ENCODE results near the gene SERPINA4. TPM values are rescaled to one million over a fixed set of nuclear protein-coding genes. Genes with fewer than 3 reads are reported as not detected.

Gene SERPINA4
- total RNA-seq, 1 donor from 2014 or later, result 5.9 TPM

- no peak for TF ChIP-seq CTCF (IDR thresholded peaks at IDR 0.05; ENCODE audit: unreplicated experiment)
- Mint-ChIP-seq H3K36me3 (ENCODE audit: insufficient read depth) (no peaks in the 10 kb centered on the region), H3K9me3 (ENCODE audit: low read depth) (peaks cover 9% of the 10 kb centered on the region), H3K27me3 (peaks cover 12% of the 10 kb centered on the region), H3K27ac (no peak overlapping the region), H3K4me1 (ENCODE audit: low read depth) (peaks cover 5% of the 10 kb centered on the region), H3K4me3 (ENCODE audit: low read depth) (no peak overlapping the region)
- no peak for DNase-seq (ENCODE audit: low spot score, unreplicated experiment)
Observed at GRCh38 chr14:94517641-94518257, 43.5 kb upstream of the SERPINA4 start.

DNA sequence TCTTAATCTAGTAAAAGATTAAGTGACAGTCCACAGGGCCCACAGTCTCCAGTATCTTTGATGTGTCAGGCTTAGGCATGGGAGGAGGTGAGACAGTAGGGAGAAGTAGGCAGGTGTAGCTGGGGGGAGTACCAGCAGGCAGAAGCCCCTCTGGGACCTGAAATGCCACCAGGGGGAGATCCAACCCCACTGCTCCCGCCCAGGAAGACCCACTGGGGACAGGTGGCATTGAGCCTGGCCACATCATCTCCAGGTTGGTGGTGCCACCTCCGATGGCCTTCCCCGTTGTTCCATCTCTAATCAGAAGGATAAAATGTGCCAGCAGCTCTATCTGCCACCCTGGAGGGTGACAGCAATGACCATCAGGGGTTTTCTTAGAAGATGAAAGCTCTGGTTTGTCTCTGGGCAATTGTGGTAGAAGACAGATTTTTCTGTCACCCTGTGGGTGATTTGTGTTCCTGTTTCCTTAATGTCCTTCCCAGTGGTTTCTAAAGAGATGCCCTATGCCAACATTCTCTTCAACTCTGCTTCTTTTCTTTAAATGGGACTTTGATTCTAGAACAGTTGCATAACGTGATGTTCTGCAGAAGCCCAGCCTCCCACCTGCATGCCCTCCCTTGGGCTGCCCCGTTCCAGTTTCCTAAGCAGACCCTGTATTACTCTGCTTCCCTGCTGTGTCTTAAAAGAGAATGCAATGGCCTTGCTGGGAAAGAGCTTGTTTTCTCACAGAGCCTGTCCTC is 39.7 kb upstream of the SERPINA4 start:
- Mint-ChIP-seq H3K9me3 (ENCODE audit: low read depth) (peaks cover 9% of the 10 kb centered on the region), H3K27me3 (peaks cover 10% of the 10 kb centered on the region), H3K4me1 (ENCODE audit: low read depth) (peaks cover 5% of the 10 kb centered on the region), H3K36me3 (ENCODE audit: insufficient read depth) (no peaks in the 10 kb centered on the region), H3K27ac (no peak overlapping the region), H3K4me3 (ENCODE audit: low read depth) (no peak overlapping the region)
- DNase-seq (ENCODE audit: low spot score, unreplicated experiment), result no peak
- TF ChIP-seq CTCF (IDR thresholded peaks at IDR 0.05; ENCODE audit: unreplicated experiment), result no peak

GRCh38 chr14:94522115-94522724 is 39.0 kb upstream of the SERPINA4 start:
- peaks cover 15% of the 10 kb centered on the region for H3K9me3 Mint-ChIP-seq (ENCODE audit: low read depth)
- H3K4me3 Mint-ChIP-seq (ENCODE audit: low read depth), result no peak overlapping the region
- H3K36me3 Mint-ChIP-seq (ENCODE audit: insufficient read depth), result peaks cover 2% of the 10 kb centered on the region
- H3K27ac Mint-ChIP-seq, result no peak overlapping the region
- H3K27me3 Mint-ChIP-seq, result peaks cover 6% of the 10 kb centered on the region
- H3K4me1 Mint-ChIP-seq (ENCODE audit: low read depth), result peaks cover 5% of the 10 kb centered on the region
- DNase-seq (ENCODE audit: low spot score, unreplicated experiment), result no peak
- no peak for TF ChIP-seq CTCF (IDR thresholded peaks at IDR 0.05; ENCODE audit: unreplicated experiment)

DNA sequence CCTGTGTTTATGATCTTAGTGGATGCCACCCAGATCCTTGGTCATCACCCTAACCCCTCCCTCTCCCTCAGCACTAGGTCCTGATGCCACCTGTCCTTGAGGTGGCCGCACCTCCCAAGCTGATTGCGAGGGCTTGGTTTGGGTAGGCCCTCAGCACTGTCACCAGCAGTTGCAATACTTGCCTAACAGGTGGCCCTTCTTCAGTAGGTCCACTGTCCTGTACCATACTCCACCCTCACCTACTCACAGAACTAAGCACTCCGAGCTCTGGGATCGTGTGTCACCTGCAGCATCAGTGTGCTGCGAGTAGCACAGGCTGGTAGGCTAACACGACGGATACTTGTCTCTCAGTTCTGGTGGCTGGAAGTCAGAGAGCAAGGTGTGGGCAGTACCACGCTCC is 38.0 kb upstream of the SERPINA4 start:
- Mint-ChIP-seq H3K27ac (no peak overlapping the region), H3K27me3 (peaks cover 5% of the 10 kb centered on the region), H3K36me3 (ENCODE audit: insufficient read depth) (peaks cover 2% of the 10 kb centered on the region), H3K4me3 (ENCODE audit: low read depth) (no peak overlapping the region), H3K9me3 (ENCODE audit: low read depth) (peaks cover 18% of the 10 kb centered on the region), H3K4me1 (ENCODE audit: low read depth) (peaks cover 5% of the 10 kb centered on the region)
- no peak for DNase-seq (ENCODE audit: low spot score, unreplicated experiment)
- TF ChIP-seq CTCF (IDR thresholded peaks at IDR 0.05; ENCODE audit: unreplicated experiment), result no peak

DNA sequence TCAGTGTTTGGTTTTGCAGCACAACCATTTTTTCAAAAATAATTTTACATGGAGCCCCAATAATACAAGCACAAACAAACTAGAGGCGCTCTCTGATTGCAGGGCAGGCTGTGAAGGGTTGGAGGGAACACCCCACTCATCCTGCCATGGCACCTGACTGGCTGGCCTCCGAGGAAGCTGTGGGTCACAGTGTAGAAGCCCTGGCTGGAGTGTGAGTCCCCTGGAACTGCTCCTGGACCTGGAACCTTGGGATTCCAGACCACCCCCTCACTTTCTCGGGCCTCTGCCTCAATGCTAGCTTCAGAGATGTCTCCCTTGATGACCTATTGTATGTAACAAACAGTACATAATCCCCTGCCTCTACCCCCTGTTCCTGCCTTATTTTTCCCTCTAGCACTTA is 37.1 kb upstream of the SERPINA4 start:
- H3K4me3 Mint-ChIP-seq (ENCODE audit: low read depth), result no peak overlapping the region
- peaks cover 5% of the 10 kb centered on the region for H3K27me3 Mint-ChIP-seq
- TF ChIP-seq CTCF (IDR thresholded peaks at IDR 0.05; ENCODE audit: unreplicated experiment), result no peak
- no peak overlapping the region for H3K27ac Mint-ChIP-seq
- H3K9me3 Mint-ChIP-seq (ENCODE audit: low read depth), result peaks cover 14% of the 10 kb centered on the region
- H3K36me3 Mint-ChIP-seq (ENCODE audit: insufficient read depth), result peaks cover 2% of the 10 kb centered on the region
- peaks cover 5% of the 10 kb centered on the region for H3K4me1 Mint-ChIP-seq (ENCODE audit: low read depth)
- no peak for DNase-seq (ENCODE audit: low spot score, unreplicated experiment)

All from progenitor cell of endocrine pancreas (in vitro differentiated cells).